Smooth muscle cell (in vitro differentiated cells): ENCODE results near the gene CCDC167. TPM values are rescaled to one million over a fixed set of nuclear protein-coding genes. Genes with fewer than 3 reads are reported as not detected.

Experiments used
- DNase-seq: peaks from one replicate; lab custom pipeline; 2025; ENCODE audit not compliant: unreplicated experiment; lab: John Stamatoyannopoulos, UW
- H2AFZ ChIP-seq: fragments of 200-600 bp; sonication (generic); 2 replicates; pipeline ENCODE4 v1.6.0; 2016; ENCODE audit warnings: antibody characterized with exemption, low read depth, mild to moderate bottlenecking
- H3F3A ChIP-seq: fragments of 200-600 bp; sonication (generic); 2 replicates; pipeline ENCODE4 v1.6.0; 2017; ENCODE audit warnings: antibody characterized with exemption, low read depth
- H3K27ac ChIP-seq: fragments of 200-600 bp; sonication (generic); 2 replicates; pipeline ENCODE4 v1.5.1; 2016; ENCODE audit warnings: low read depth, mild to moderate bottlenecking
- H3K27me3 ChIP-seq: fragments of 200-600 bp; sonication (generic); 2 replicates; pipeline ENCODE4 v1.6.1; 2016; ENCODE audit warnings: low read depth, mild to moderate bottlenecking
- H3K36me3 ChIP-seq: fragments of 200-600 bp; sonication (generic); 2 replicates; pipeline ENCODE4 v1.5.1; 2016; ENCODE audit warnings: low read depth
- H3K4me1 ChIP-seq: fragments of 200-600 bp; sonication (generic); 2 replicates; pipeline ENCODE4 v1.5.1; 2016; ENCODE audit warnings: low read depth
- H3K4me2 ChIP-seq: fragments of 200-600 bp; sonication (generic); 2 replicates; pipeline ENCODE4 v1.6.0; 2016; ENCODE audit warnings: mild to moderate bottlenecking
- H3K4me3 ChIP-seq: fragments of 200-600 bp; sonication (generic); 2 replicates; pipeline ENCODE4 v1.5.1; 2016; ENCODE audit warnings: mild to moderate bottlenecking
- H3K79me2 ChIP-seq: fragments of 200-600 bp; sonication (generic); 2 replicates; pipeline ENCODE4 v1.6.0; 2016; ENCODE audit warnings: low read depth, mild to moderate bottlenecking
- H3K9ac ChIP-seq: fragments of 200-600 bp; sonication (generic); 2 replicates; pipeline ENCODE4 v1.6.0; 2016; ENCODE audit warnings: low read depth
- H3K9me3 ChIP-seq: fragments of 200-600 bp; sonication (generic); replicated peaks from 2 replicates; pipeline ENCODE4 v1.5.1; 2016; ENCODE audit warnings: low read depth
- H4K20me1 ChIP-seq: fragments of 200-600 bp; sonication (generic); 2 replicates; pipeline ENCODE4 v1.6.0; 2016; ENCODE audit warnings: low read depth
- CTCF ChIP-seq: fragments of 200-600 bp; sonication (generic); IDR thresholded peaks from 2 replicates; pipeline ENCODE4 v1.5.1; 2017; ENCODE audit warnings: borderline replicate concordance, mild to moderate bottlenecking, antibody characterized with exemption; ENCODE audit not compliant: insufficient read depth, poor library complexity, severe bottlenecking
- WGBS: methylation state at CpG from one replicate; pipeline ENCODE4 v1.1.7; 2016; ENCODE audit warnings: low lambda C conversion rate; 5-methylcytosine and 5-hydroxymethylcytosine counted together
- polyA plus RNA-seq: library from polyadenylated mRNA; unstranded; fragments of >200 nt; fragmentation: Nextera tagmentation; extraction: Ambion mirVana; gene quantifications from 2 replicates; pipeline ENCODE4 v1.2.1, GENCODE V29; 2016
- total RNA-seq: library from RNA; depleted of rRNA; stranded (reverse); fragments of >200 nt; gene quantifications from 2 replicates; pipeline ENCODE4 v1.2.3, GENCODE V29; 2014

CCDC167 gene
- total and polyA plus RNA-seq, 2 experiments from 2014 or later: 81.0 to 114 TPM

- no peak overlapping the region for H3K4me2 ChIP-seq
- no peak for DNase-seq
- H3K36me3 ChIP-seq: no peaks in the 10 kb centered on the region
- no peaks in the 10 kb centered on the region for H3F3A ChIP-seq
- no peak for TF ChIP-seq CTCF
- H3K9me3 ChIP-seq: no peaks in the 10 kb centered on the region
- no peak overlapping the region for H3K9ac ChIP-seq
- no peak overlapping the region for H3K27ac ChIP-seq
- no peaks in the 10 kb centered on the region for H4K20me1 ChIP-seq
- H2AFZ ChIP-seq: no peak overlapping the region
- H3K4me3 ChIP-seq: no peak overlapping the region
- WGBS: 83% methylated on average over 8 of the region's 8 CpGs
- H3K4me1 ChIP-seq: peaks cover 4% of the 10 kb centered on the region
- no peaks in the 10 kb centered on the region for H3K79me2 ChIP-seq
- no peaks in the 10 kb centered on the region for H3K27me3 ChIP-seq
Measured at GRCh38 chr6:37547564-37548061, 47.9 kb upstream of the CCDC167 start.

GRCh38 chr6:37546141-37546871, 46.6 kb upstream of the CCDC167 start:
- DNase-seq: no peak
- Histone ChIP-seq H3K36me3 (no peaks in the 10 kb centered on the region), H3K4me1 (peaks cover 4% of the 10 kb centered on the region), H2AFZ (no peak overlapping the region), H4K20me1 (no peaks in the 10 kb centered on the region), H3K4me2 (no peak overlapping the region), H3K79me2 (no peaks in the 10 kb centered on the region), H3K4me3 (no peak overlapping the region), H3K9me3 (no peaks in the 10 kb centered on the region), H3K9ac (no peak overlapping the region), H3K27me3 (peaks cover 4% of the 10 kb centered on the region), H3K27ac (no peak overlapping the region), H3F3A (no peaks in the 10 kb centered on the region)
- no peak for TF ChIP-seq CTCF
- 64% methylated on average over 9 of the region's 9 CpGs for WGBS

DNA sequence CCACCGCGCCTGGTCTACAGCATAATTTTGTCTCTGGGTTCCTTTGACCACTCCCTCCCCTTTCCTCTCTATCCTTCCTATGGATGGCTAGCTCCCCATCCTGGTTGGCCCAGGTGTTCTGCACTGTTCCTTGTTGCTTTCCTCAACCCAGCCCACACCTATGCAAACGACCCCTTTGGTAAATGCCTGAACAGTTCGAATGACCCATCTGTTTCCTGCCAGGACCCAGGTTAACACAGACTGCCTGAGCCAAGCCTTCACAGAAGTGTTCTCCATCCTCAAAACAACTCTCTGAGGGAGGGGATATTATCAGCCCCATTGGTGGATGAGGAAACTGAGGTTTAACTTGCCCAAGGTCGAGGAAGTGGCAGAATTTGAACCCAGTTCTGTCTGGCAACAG, 44.8 kb upstream of the CCDC167 start:
- no peak for TF ChIP-seq CTCF
- Histone ChIP-seq H3K9me3 (no peaks in the 10 kb centered on the region), H3K4me1 (peaks cover 4% of the 10 kb centered on the region), H4K20me1 (no peaks in the 10 kb centered on the region), H3K27me3 (peaks cover 6% of the 10 kb centered on the region), H3K79me2 (no peaks in the 10 kb centered on the region), H2AFZ (no peak overlapping the region), H3F3A (no peaks in the 10 kb centered on the region), H3K4me2 (no peak overlapping the region), H3K4me3 (no peak overlapping the region), H3K36me3 (no peaks in the 10 kb centered on the region), H3K9ac (no peak overlapping the region), H3K27ac (no peak overlapping the region)
- 76% methylated on average over 5 of the region's 5 CpGs for WGBS
- no peak for DNase-seq

- no peak for TF ChIP-seq CTCF
- 77% methylated on average over 4 of the region's 4 CpGs for WGBS
Measured at GRCh38 chr6:37543361-37543760, 43.7 kb upstream of the CCDC167 start.

More at GRCh38 chr6:37543361-37543760, 43.7 kb upstream of the CCDC167 start:
- no peak for DNase-seq
- H3K36me3 ChIP-seq: no peaks in the 10 kb centered on the region
- no peaks in the 10 kb centered on the region for H3F3A ChIP-seq
- H3K9me3 ChIP-seq: no peaks in the 10 kb centered on the region
- H3K27me3 ChIP-seq: peaks cover 18% of the 10 kb centered on the region
- no peak overlapping the region for H3K9ac ChIP-seq
- no peak overlapping the region for H2AFZ ChIP-seq
- H3K4me2 ChIP-seq: no peak overlapping the region
- H4K20me1 ChIP-seq: no peaks in the 10 kb centered on the region
- no peak overlapping the region for H3K4me3 ChIP-seq
- H3K79me2 ChIP-seq: no peaks in the 10 kb centered on the region
- H3K27ac ChIP-seq: no peak overlapping the region
- H3K4me1 ChIP-seq: peaks cover 4% of the 10 kb centered on the region
